Neural crest cell (in vitro differentiated cells): ENCODE measurements around the gene MRPL24. TPM values are rescaled to one million over a fixed set of nuclear protein-coding genes. Genes with fewer than 3 reads are reported as not detected.

Experiments used
- DNase-seq: peaks from one replicate; pipeline ENCODE4 v3.0.0; 2021; ENCODE audit warnings: low read depth, mixed read lengths, low spot score
- H3K27ac Mint-ChIP-seq: one replicate; pipeline ENCODE4 v1.8.0; 2021; ENCODE audit warnings: mild to moderate bottlenecking, mixed read lengths; ENCODE audit not compliant: unreplicated experiment
- H3K27me3 Mint-ChIP-seq: 2 replicates; pipeline ENCODE4 v1.8.0; 2021; ENCODE audit warnings: low read depth, mild to moderate bottlenecking, mixed read lengths
- H3K36me3 Mint-ChIP-seq: 2 replicates; pipeline ENCODE4 v1.8.0; 2021; ENCODE audit warnings: low read depth, mild to moderate bottlenecking, mixed read lengths
- H3K4me1 Mint-ChIP-seq: 2 replicates; pipeline ENCODE4 v1.8.0; 2021; ENCODE audit warnings: mixed read lengths
- H3K4me3 Mint-ChIP-seq: one replicate; pipeline ENCODE4 v1.8.0; 2021; ENCODE audit warnings: mild to moderate bottlenecking, mixed read lengths
- H3K9me3 Mint-ChIP-seq: 2 replicates; pipeline ENCODE4 v1.8.0; 2021; ENCODE audit warnings: mixed read lengths
- total RNA-seq: library from RNA; stranded (reverse); gene quantifications from 2 replicates; pipeline ENCODE4 v1.2.1, GENCODE V29; 2021
- TF ChIP-seq, protein P1 (sequence below): fragments of 200-600 bp; sonication (generic); conservative IDR thresholded peaks from 2 replicates; pipeline ENCODE4 v1.5.0; 2021; ENCODE audit warnings: antibody characterized with exemption, mild to moderate bottlenecking

MRPL24 gene
- total RNA-seq, 1 donor from 2014 or later: 37.3 TPM

DNA sequence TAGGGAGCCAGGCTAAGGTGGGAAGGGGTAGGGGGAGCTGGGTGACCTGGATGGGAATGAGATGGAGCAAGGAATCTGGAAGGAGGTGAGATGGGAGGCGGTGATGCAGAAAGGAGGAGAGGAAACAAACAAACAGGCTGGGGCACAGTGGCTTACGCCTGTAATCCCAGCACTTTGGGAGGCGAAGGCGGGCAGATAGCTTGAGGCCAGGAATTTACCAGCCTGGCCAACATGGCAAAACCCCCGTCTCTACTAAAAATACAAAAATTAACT, 46.3 kb downstream of the MRPL24 start:
- TF ChIP-seq, protein P1, sequence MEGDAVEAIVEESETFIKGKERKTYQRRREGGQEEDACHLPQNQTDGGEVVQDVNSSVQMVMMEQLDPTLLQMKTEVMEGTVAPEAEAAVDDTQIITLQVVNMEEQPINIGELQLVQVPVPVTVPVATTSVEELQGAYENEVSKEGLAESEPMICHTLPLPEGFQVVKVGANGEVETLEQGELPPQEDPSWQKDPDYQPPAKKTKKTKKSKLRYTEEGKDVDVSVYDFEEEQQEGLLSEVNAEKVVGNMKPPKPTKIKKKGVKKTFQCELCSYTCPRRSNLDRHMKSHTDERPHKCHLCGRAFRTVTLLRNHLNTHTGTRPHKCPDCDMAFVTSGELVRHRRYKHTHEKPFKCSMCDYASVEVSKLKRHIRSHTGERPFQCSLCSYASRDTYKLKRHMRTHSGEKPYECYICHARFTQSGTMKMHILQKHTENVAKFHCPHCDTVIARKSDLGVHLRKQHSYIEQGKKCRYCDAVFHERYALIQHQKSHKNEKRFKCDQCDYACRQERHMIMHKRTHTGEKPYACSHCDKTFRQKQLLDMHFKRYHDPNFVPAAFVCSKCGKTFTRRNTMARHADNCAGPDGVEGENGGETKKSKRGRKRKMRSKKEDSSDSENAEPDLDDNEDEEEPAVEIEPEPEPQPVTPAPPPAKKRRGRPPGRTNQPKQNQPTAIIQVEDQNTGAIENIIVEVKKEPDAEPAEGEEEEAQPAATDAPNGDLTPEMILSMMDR: no peak
- H3K4me3 Mint-ChIP-seq: peak overlapping the region; percentile 86
- no peaks in the 10 kb centered on the region for H3K9me3 Mint-ChIP-seq
- peaks cover 16% of the 10 kb centered on the region for H3K36me3 Mint-ChIP-seq
- peaks cover 13% of the 10 kb centered on the region for H3K27me3 Mint-ChIP-seq
- H3K4me1 Mint-ChIP-seq: peaks cover 78% of the 10 kb centered on the region
- peak overlapping the region; percentile 86 for H3K27ac Mint-ChIP-seq
- no peak for DNase-seq

DNA sequence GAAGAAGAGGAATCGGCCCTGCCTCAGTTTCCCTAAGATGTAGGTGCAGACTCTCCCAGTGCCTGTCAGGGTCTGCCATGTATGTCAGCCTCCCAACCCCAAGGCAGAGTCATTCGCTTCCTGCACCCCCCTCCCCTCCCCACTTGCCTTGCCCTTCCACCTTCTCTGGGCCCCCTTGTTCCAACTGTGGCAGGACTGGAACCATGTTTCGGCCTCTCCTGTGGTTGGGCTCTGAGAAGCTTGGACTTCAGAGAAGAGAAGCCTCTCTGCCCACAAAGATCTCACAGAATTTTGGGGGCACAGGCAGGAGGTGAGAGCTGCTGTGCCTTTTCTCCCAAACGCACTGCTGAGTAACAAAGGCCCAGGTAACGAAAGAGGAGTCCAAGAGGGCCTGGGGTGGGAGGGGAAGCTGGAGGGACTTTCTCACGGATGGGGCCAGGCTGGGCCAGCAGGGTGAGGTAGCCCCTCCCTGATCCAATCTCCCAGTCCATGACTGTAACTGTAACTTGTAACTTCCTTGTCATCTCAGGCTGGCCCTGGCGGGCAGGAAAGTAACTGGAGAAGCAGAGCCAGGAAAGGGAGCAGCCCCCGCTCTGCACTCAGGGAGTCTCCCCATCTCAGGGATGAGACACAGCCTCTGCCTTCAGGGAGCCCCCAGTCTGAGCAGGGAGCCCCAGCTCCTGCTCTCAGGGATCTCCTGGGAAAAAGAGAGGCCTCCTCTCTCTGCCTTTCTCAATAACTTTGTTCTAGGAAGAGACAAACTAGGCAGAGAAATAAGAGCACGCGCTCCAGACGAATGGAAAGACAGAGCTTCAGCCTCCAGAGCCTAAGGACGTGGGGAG, 46.8 kb downstream of the MRPL24 start:
- Mint-ChIP-seq H3K9me3 (no peaks in the 10 kb centered on the region), H3K27ac (peak overlapping the region; percentile 86), H3K4me3 (peak overlapping the region; percentile 86), H3K36me3 (peaks cover 11% of the 10 kb centered on the region), H3K27me3 (peaks cover 12% of the 10 kb centered on the region), H3K4me1 (peaks cover 79% of the 10 kb centered on the region)
- TF ChIP-seq, protein P1: no peak
- no peak for DNase-seq

DNA sequence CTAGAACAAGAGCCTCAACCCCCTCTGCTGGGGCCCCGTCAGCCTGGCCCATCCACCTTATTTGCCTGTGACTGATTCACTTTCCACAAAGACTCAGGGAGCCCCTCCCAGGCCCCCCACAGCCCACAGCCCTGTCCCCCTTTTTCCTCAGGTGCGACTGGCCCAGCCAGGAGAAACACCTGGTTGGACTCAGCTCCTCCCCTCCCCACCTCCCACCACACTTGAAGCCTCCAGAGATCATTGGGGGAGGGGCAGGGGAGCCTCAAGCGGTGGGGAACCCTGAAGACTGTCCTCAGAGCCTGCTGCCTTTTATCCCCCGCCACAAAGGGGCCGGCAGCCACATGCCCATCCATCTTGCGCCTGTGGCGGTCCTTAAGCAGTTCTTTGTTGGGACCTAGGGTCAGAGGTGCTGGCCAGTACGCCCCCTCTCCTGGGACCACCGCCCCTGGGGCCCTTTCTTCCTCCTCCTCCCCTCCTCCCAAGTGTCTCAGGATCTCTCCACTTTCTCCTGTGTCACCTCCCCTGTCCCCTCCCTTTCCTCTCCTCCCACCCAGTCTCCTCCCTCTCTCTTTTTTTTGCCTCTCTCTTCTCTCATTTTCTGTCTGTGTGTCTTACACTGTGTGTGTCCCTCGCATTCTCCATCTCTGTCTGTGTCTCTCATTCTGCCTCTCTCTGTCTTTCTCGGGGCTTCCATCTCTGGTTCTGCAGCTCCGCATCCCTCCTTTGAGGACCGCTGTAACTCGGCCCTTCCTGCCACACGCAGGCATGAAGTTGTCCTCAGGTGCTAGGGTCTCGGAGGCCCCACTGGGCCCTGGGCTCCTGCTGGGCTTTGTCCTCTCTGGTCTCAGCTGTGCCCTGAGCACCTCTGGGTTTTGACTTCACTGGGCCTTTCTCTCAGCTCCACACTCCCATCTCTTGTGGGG, 47.7 kb downstream of the MRPL24 start:
- TF ChIP-seq, protein P1: no peak
- peaks cover 4% of the 10 kb centered on the region for H3K36me3 Mint-ChIP-seq
- DNase-seq: peak; percentile 72
- H3K27ac Mint-ChIP-seq: peak overlapping the region; percentile 93
- H3K9me3 Mint-ChIP-seq: no peaks in the 10 kb centered on the region
- H3K4me1 Mint-ChIP-seq: peaks cover 77% of the 10 kb centered on the region
- H3K27me3 Mint-ChIP-seq: peaks cover 12% of the 10 kb centered on the region
- peak overlapping the region; percentile 86 for H3K4me3 Mint-ChIP-seq

DNA sequence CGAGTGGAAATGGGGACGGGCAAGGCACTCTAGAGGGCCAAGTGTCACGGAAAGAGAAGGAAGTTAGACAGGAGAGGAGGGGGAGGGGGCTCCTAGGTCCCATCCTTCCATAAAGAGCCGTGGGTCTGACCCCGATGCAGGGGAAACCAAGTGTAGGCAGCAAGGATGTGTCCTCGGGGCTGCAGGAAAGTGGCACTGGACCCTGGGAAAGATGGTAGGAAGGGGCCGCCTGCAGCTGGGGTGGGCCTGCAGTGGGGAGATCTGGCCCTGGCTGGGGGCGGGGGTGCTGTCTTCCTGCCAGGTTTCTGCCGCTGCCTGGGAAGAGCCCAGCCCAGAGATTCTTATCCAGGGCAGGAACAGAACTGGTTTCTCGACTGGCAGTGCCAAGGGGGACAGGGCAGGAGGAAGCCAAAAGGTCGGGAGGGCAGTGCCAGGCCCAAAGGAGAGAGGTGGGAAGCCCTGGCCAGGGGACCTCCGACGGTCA, 48.4 kb downstream of the MRPL24 start:
- DNase-seq: no peak
- Mint-ChIP-seq H3K27ac (peak overlapping the region; percentile 46), H3K27me3 (peaks cover 9% of the 10 kb centered on the region), H3K4me3 (peak overlapping the region; percentile 86), H3K4me1 (peaks cover 72% of the 10 kb centered on the region), H3K36me3 (peaks cover under 1% of the 10 kb centered on the region), H3K9me3 (no peaks in the 10 kb centered on the region)
- TF ChIP-seq, protein P1: no peak

DNA sequence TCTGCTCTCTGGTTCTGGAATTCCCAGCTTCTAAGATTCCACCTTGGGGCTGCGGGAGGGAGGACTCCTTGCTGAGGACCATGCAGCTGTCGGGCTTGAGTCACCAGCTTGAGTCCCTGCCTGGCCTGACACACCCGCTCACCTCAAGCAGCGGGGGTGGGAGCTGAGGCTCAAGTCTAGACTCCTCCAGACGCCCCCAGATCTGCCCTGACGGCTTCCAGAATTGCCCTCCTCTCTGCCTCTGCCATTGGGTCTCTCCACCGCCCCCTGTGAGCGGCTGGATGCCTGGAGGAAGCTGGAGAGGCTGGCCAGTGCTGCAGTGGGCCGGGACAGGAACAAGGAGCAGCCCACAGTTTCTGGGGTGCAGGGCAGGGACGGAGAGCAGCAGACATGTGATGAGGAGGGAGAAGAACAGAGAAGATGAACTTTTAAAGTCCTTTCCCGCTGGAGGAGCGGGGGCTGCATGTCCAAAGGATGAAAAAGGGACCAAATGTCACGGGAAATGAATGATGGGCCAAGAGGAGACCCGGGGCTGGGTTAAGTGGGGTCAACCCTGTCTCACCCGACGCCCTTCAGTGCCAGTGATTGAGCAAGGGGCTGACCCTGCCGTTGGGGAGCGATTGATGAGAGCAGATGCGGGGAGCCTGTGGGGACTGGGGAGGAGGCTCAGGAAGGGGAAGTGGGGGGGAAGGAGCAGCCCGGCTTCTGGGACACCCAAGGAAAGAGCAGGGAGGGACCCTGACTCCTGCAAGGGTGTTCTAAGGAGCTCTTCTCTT, 49.0 kb downstream of the MRPL24 start:
- peaks cover 66% of the 10 kb centered on the region for H3K4me1 Mint-ChIP-seq

More for the DNA sequence above, 49.0 kb downstream of the MRPL24 start:
- peaks cover 9% of the 10 kb centered on the region for H3K27me3 Mint-ChIP-seq
- H3K36me3 Mint-ChIP-seq: no peaks in the 10 kb centered on the region
- peak overlapping the region; percentile 86 for H3K4me3 Mint-ChIP-seq
- peak overlapping the region; percentile 46 for H3K27ac Mint-ChIP-seq
- DNase-seq: no peak
- H3K9me3 Mint-ChIP-seq: no peaks in the 10 kb centered on the region
- TF ChIP-seq, protein P1: no peak
